SK-N-MC (cell line): ENCODE data around the gene ANK3.

Experiments
- EZH2 ChIP-seq: fragments of 200-600 bp; sonication (generic); IDR thresholded peaks from one replicate; pipeline ENCODE4 v1.6.1; 2017; ENCODE audit warnings: antibody characterized with exemption
- FOXP2 ChIP-seq: optimal IDR thresholded peaks from 2 replicates; pipeline ENCODE3; 2011; ENCODE audit warnings: mild to moderate bottlenecking, moderate library complexity; ENCODE audit not compliant: insufficient read depth; ENCODE audit errors: extremely low read length, control extremely low read depth

DNA sequence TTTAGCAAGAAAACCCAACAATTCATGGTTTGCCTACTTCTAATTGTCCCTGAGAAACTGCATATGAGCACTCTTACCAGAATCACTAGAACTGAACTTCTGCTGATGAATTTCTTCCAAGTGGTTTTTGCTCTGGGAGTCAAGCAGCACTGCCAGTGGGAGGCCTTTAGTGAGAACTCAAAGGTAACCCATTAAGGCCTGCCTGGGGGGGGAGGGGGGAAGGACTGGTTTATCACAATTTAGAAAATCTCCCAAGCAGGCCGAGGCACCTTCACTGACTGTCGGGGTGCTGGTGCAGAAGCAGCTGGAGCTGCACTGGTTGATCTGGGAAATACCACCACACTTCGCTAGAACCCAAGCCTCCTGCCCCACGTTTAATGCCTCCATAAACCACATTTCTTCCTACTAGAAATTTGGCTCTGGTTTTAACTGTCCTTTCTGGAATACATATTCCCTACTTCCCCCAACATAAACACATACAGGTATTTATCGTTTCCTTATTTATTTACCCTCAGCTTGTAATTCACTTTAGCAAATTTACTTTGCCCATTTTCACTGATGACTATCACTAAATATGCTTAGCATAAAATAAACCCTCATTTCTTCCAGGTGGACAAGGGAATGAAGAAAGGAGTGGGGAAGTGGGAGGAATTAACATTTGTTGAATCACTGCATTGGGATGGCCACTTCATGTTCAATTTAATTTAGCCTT is 14.2 kb downstream of the ANK3 start:
- TF ChIP-seq FOXP2 (no peak), EZH2 (no peak)
